B cell (primary cell): ENCODE data around the gene USP50. TPM values are rescaled to one million over a fixed set of nuclear protein-coding genes. Genes with fewer than 3 reads are reported as not detected.

Source experiments
- ATAC-seq: fragments of 200-7000 bp; cut with Tn5 transposase; one replicate; pipeline ENCODE4 v1.10.0; 2021; ENCODE audit warnings: low read depth, mild to moderate bottlenecking, moderate number of reproducible peaks, moderate library complexity
- CTCF ChIA-PET: fragments of 350-600 bp; sonication (Branson Sonifier 250); formaldehyde crosslinking; loops from one replicate; lab custom pipeline; 2021; ENCODE audit warnings: antibody characterized with exemption, inconsistent platforms; lab: Charles Lee
- POLR2A ChIA-PET: fragments of 350-600 bp; sonication (Branson Sonifier 250); formaldehyde crosslinking; loops from one replicate; lab custom pipeline; 2021; ENCODE audit warnings: antibody characterized with exemption; lab: Charles Lee
- DNase-seq: peaks from one replicate; pipeline ENCODE4 v3.0.0; 2013
- H2AFZ ChIP-seq: 2 replicates; pipeline ENCODE4 v1.6.1; 2012; ENCODE audit warnings: mild to moderate bottlenecking, low read depth, low read length; ENCODE audit not compliant: insufficient read depth, poor library complexity, severe bottlenecking
- H3K27ac ChIP-seq, 2 donors: 1 replicate in 1 of 2; 2 replicates in 1 of 2; pipeline ENCODE4 v1.5.1; 2012 to 2013; ENCODE audit warnings: low read length in 2 of 2, mild to moderate bottlenecking in 2 of 2, moderate library complexity in 1 of 2
- H3K27me3 ChIP-seq, 4 experiments: fragments of 200-600 bp in 1 of 4; sonication (generic) in 1 of 4; replicated peaks in 1 of 4; 1 replicate in 2 of 4; 2 replicates in 2 of 4; pipeline versions ENCODE4 v1.6.1 to v1.7.0; 2013 to 2016; ENCODE audit warnings: low read length in 3 of 4, mild to moderate bottlenecking in 2 of 4, mixed read lengths in 1 of 4, moderate library complexity in 1 of 4; ENCODE audit not compliant: insufficient read depth in 4 of 4, control insufficient read depth in 3 of 4; ENCODE audit errors: control extremely low read depth in 1 of 4
- H3K36me3 ChIP-seq, 2 experiments: replicated peaks in 1 of 2; 1 replicate in 1 of 2; 2 replicates in 1 of 2; pipeline versions ENCODE4 v1.6.1 to v1.7.1; 2013; ENCODE audit warnings: low read length in 1 of 2; ENCODE audit not compliant: insufficient read depth in 2 of 2, control insufficient read depth in 1 of 2; ENCODE audit errors: control extremely low read depth in 1 of 2, extremely low read depth in 1 of 2
- H3K4me1 ChIP-seq, 2 donors: fragments of 200-600 bp in 1 of 2; sonication (generic) in 1 of 2; 1 replicate in 1 of 2; 2 replicates in 1 of 2; pipeline versions ENCODE4 v1.5.1 to v1.6.1; 2013 to 2017; ENCODE audit warnings: low read length in 2 of 2; ENCODE audit not compliant: control insufficient read depth in 2 of 2, insufficient read depth in 2 of 2
- H3K4me2 ChIP-seq: replicated peaks from 2 replicates; pipeline ENCODE3; 2012; ENCODE audit warnings: mild to moderate bottlenecking, low read depth, low read length; ENCODE audit not compliant: poor library complexity, severe bottlenecking
- H3K4me3 ChIP-seq, 5 experiments: fragments of 200-600 bp in 1 of 5; sonication (generic) in 1 of 5; 1 replicate in 3 of 5; 2 replicates in 2 of 5; pipeline versions ENCODE4 v1.5.1 to v1.7.0; 2011 to 2016; ENCODE audit warnings: low read length in 4 of 5, mild to moderate bottlenecking in 4 of 5, low read depth in 2 of 5, control low read depth in 1 of 5, moderate library complexity in 1 of 5; ENCODE audit not compliant: insufficient read depth in 1 of 5; ENCODE audit errors: control extremely low read depth in 1 of 5, extremely low read depth in 1 of 5
- H3K79me2 ChIP-seq: fragments of 200-600 bp; sonication (generic); one replicate; pipeline ENCODE4 v1.6.0; 2016; ENCODE audit warnings: low read length; ENCODE audit not compliant: control insufficient read depth, insufficient read depth
- H3K9ac ChIP-seq: fragments of 200-600 bp; sonication (generic); 2 replicates; pipeline ENCODE4 v1.6.1; 2017; ENCODE audit warnings: mild to moderate bottlenecking, low read length, moderate library complexity
- H3K9me3 ChIP-seq, 3 donors: one replicate each; pipeline versions ENCODE4 v1.6.1 to v1.7.1; 2013; ENCODE audit warnings: low read length in 2 of 3; ENCODE audit not compliant: control insufficient read depth in 2 of 3, insufficient read depth in 1 of 3; ENCODE audit errors: control extremely low read depth in 1 of 3
- H4K20me1 ChIP-seq: 2 replicates; pipeline ENCODE4 v1.6.0; 2012; ENCODE audit warnings: mild to moderate bottlenecking, low read length; ENCODE audit not compliant: insufficient read depth, control insufficient read depth, poor library complexity, severe bottlenecking
- H3K27ac Mint-ChIP-seq: one replicate; pipeline ENCODE4 v1.8.0; 2021; ENCODE audit warnings: mixed read lengths
- H3K27me3 Mint-ChIP-seq: one replicate; pipeline ENCODE4 v1.8.0; 2021; ENCODE audit warnings: mixed read lengths
- H3K4me1 Mint-ChIP-seq: one replicate; pipeline ENCODE4 v1.8.0; 2021; ENCODE audit warnings: mixed read lengths
- H3K4me3 Mint-ChIP-seq: one replicate; pipeline ENCODE4 v1.8.0; 2021; ENCODE audit warnings: mixed read lengths
- H3K9me3 Mint-ChIP-seq: one replicate; pipeline ENCODE4 v1.8.0; 2022; ENCODE audit warnings: mixed read lengths; ENCODE audit not compliant: insufficient read depth
- CTCF ChIP-seq: fragments of 200-600 bp; IDR thresholded peaks from one replicate; pipeline ENCODE4 v1.8.0; 2022; ENCODE audit warnings: antibody characterized with exemption, mild to moderate bottlenecking
- EZH2 ChIP-seq: IDR thresholded peaks from 2 replicates; pipeline ENCODE4 v1.6.1; 2012; ENCODE audit warnings: borderline replicate concordance, low read depth, mild to moderate bottlenecking, moderate library complexity, low read length; ENCODE audit not compliant: insufficient read depth, poor library complexity, severe bottlenecking
- WGBS: methylation state at CpG from one replicate; pipeline ENCODE4 v1.1.5; 2013; ENCODE audit warnings: missing lambda C conversion rate; ENCODE audit not compliant: insufficient coverage; 5-methylcytosine and 5-hydroxymethylcytosine counted together
- intact Hi-C: fragments of 100-400 bp; cut with micrococcal nuclease; formaldehyde crosslinking; loops from one replicate; pipeline ENCODE4 v1.10.0; 2022
- polyA plus RNA-seq: library from polyadenylated mRNA; depleted of rRNA; stranded (reverse); fragments of >200 nt; gene quantifications from 2 replicates; pipeline ENCODE4 v1.2.3, GENCODE V29; 2012
- total RNA-seq, 2 donors: library from RNA; stranded (reverse); fragments of 120-200 nt in 1 of 2; gene quantifications; 1 replicate in 1 of 2; 2 replicates in 1 of 2; pipeline versions ENCODE4 v1.2.3 to v1.2.4, GENCODE V29; 2013 to 2022

The USP50 gene
- total and polyA plus RNA-seq, 2 donors (not counting 1 experiment from before 2014, with no cell fraction given): 0.34 TPM; not detected in 1

GRCh38 chr15:50552238-50552637 is 5.8 kb upstream of the USP50 start:
- 40% methylated on average over 1 of the region's 4 CpGs for WGBS
- H3K27ac Mint-ChIP-seq: no peak overlapping the region
- TF ChIP-seq CTCF (no peak), EZH2 (no peak)
- no peaks in the 10 kb centered on the region for H3K79me2 ChIP-seq
- no peak overlapping the region for H3K4me3 ChIP-seq
- no peaks in the 10 kb centered on the region for H3K27me3 ChIP-seq
- H3K4me2 ChIP-seq: no peak overlapping the region
- H3K9me3 ChIP-seq: peaks cover 0 to 8% (median 0%) of the 10 kb centered on the region in 3 donors
- H2AFZ ChIP-seq: no peak overlapping the region
- no peaks in the 10 kb centered on the region for H3K9me3 Mint-ChIP-seq
- H3K4me1 ChIP-seq: no peaks in the 10 kb centered on the region
- H3K9ac ChIP-seq: no peak overlapping the region
- H3K36me3 ChIP-seq: peaks cover 0 to 2% of the 10 kb centered on the region in 2 experiments
- intact Hi-C loops: no loop called here
- H3K27ac ChIP-seq: no peak overlapping the region
- H3K4me1 Mint-ChIP-seq: no peaks in the 10 kb centered on the region
- ChIA-PET CTCF (no interaction called here), POLR2A (no interaction called here)
- no peaks in the 10 kb centered on the region for H3K27me3 Mint-ChIP-seq
- no peak for DNase-seq
- H4K20me1 ChIP-seq: no peaks in the 10 kb centered on the region
- no peak overlapping the region for H3K4me3 Mint-ChIP-seq
- no peak for ATAC-seq

- H3K4me2 ChIP-seq: no peak overlapping the region
- no peaks in the 10 kb centered on the region for H4K20me1 ChIP-seq
- POLR2A ChIA-PET: no interaction called here
- DNase-seq (no peak), ATAC-seq (no peak)
- CTCF ChIA-PET: no interaction called here
- H3K79me2 ChIP-seq: no peaks in the 10 kb centered on the region
- Mint-ChIP-seq H3K27ac (no peak overlapping the region), H3K9me3 (no peaks in the 10 kb centered on the region), H3K27me3 (no peaks in the 10 kb centered on the region), H3K4me3 (no peak overlapping the region), H3K4me1 (no peaks in the 10 kb centered on the region)
- TF ChIP-seq EZH2: no peak
- no peak for TF ChIP-seq CTCF
- H3K4me1 ChIP-seq: no peaks in the 10 kb centered on the region
- no peak overlapping the region for H3K9ac ChIP-seq
- no peak overlapping the region for H3K4me3 ChIP-seq
- H3K27ac ChIP-seq: no peak overlapping the region
- 92% methylated on average over 6 of the region's 7 CpGs for WGBS
- intact Hi-C loops: no loop called here
- no peaks in the 10 kb centered on the region for H3K27me3 ChIP-seq
- no peaks in the 10 kb centered on the region for H3K36me3 ChIP-seq
- H3K9me3 ChIP-seq: peaks cover 0 to 8% (median 0%) of the 10 kb centered on the region in 3 donors
- H2AFZ ChIP-seq: no peak overlapping the region
Observed at GRCh38 chr15:50549326-50549725, 2.9 kb upstream of the USP50 start.
